Measurements from ENCODE around the gene SSC5D.

SSC5D gene

GRCh38 chr19:55554741-55555152, 66.5 kb downstream of the SSC5D start:
- DNase-seq (ENCODE audit: low spot score) = no peak

GRCh38 chr19:55559684-55560083, 71.4 kb downstream of the SSC5D start:
- no peak for DNase-seq (ENCODE audit: low spot score)

- DNase-seq (ENCODE audit: low spot score) = no peak
Measured at GRCh38 chr19:55563261-55563690, 75.0 kb downstream of the SSC5D start.

- DNase-seq (ENCODE audit: low spot score) = no peak
Measured at GRCh38 chr19:55566823-55567222, 78.6 kb downstream of the SSC5D start.

- no peak for DNase-seq (ENCODE audit: low spot score)
Measured at GRCh38 chr19:55567708-55568328, 79.6 kb downstream of the SSC5D start.

All from kidney capillary endothelial cell (primary cell).